Muscle of leg (tissue), 11 donors: ENCODE data around the gene PDE3A. TPM values are rescaled to one million over a fixed set of nuclear protein-coding genes. Genes with fewer than 3 reads are reported as not detected.
"Not testable (repeated sequence)": the region's sequence is repeated elsewhere in the genome, so short reads cannot be mapped to it uniquely, and the experiment has no call there.

Experiments
- DNase-seq: peaks from one replicate; pipeline ENCODE4 v3.0.0; 2013
- H3K27ac ChIP-seq: one replicate; pipeline ENCODE4 v1.5.1; 2013; ENCODE audit warnings: mild to moderate bottlenecking, low read length, control low read depth
- H3K27me3 ChIP-seq: one replicate; pipeline ENCODE4 v1.6.1; 2013; ENCODE audit warnings: low read length; ENCODE audit not compliant: control insufficient read depth, insufficient read depth
- H3K36me3 ChIP-seq: one replicate; pipeline ENCODE4 v1.6.1; 2013; ENCODE audit warnings: low read length; ENCODE audit not compliant: control insufficient read depth, insufficient read depth
- H3K4me1 ChIP-seq: one replicate; pipeline ENCODE4 v1.6.1; 2013; ENCODE audit warnings: low read length; ENCODE audit not compliant: control insufficient read depth, insufficient read depth
- H3K4me3 ChIP-seq: one replicate; pipeline ENCODE4 v1.5.1; 2013; ENCODE audit warnings: low read length, control low read depth
- H3K9me3 ChIP-seq: replicated peaks from 2 replicates; pipeline ENCODE4 v1.6.1; 2013; ENCODE audit warnings: low read depth, low read length; ENCODE audit not compliant: control insufficient read depth
- WGBS: methylation state at CpG from one replicate; pipeline ENCODE4 v1.1.5; 2013; ENCODE audit warnings: missing lambda C conversion rate; ENCODE audit not compliant: insufficient coverage; 5-methylcytosine and 5-hydroxymethylcytosine counted together
- polyA plus RNA-seq, 8 donors: library from polyadenylated mRNA; unstranded; fragments of 120-200 nt; gene quantifications; one replicate each; pipeline versions ENCODE4 v1.2.1 to v1.2.3, GENCODE V29; 2013; ENCODE audit warnings: inconsistent platforms in 1 of 8, low replicate concordance in 1 of 8; ENCODE audit not compliant: insufficient read length in 8 of 8, insufficient read depth in 1 of 8
- total RNA-seq: library from RNA; stranded (reverse); fragments of 120-200 nt; gene quantifications from one replicate; pipeline ENCODE4 v1.2.4, GENCODE V29; 2013

The PDE3A gene
- total and polyA plus RNA-seq, 9 donors = 8.4 to 12.9 (median 11.0) TPM

GRCh38 chr12:20372326-20373096, 4.2 kb downstream of the PDE3A start:
- no peak for DNase-seq
- Histone ChIP-seq H3K27me3 (peaks cover 7% of the 10 kb centered on the region), H3K27ac (no peak overlapping the region), H3K36me3 (no peaks in the 10 kb centered on the region), H3K4me1 (peaks cover 4% of the 10 kb centered on the region), H3K9me3 (no peaks in the 10 kb centered on the region), H3K4me3 (no peak overlapping the region)
- no CpG with 5 or more reads among the region's 3 CpGs for WGBS

- Histone ChIP-seq H3K9me3 (no peaks in the 10 kb centered on the region), H3K27ac (no peak overlapping the region), H3K36me3 (no peaks in the 10 kb centered on the region), H3K4me3 (no peak overlapping the region), H3K27me3 (peaks cover 3% of the 10 kb centered on the region), H3K4me1 (peaks cover 4% of the 10 kb centered on the region)
- no peak for DNase-seq
- WGBS = no CpG with 5 or more reads among the region's 3 CpGs
Measured at GRCh38 chr12:20374795-20375194, 6.5 kb downstream of the PDE3A start.

- Histone ChIP-seq H3K27me3 (no peaks in the 10 kb centered on the region), H3K36me3 (no peaks in the 10 kb centered on the region), H3K27ac (no peak overlapping the region), H3K4me1 (no peaks in the 10 kb centered on the region), H3K9me3 (no peaks in the 10 kb centered on the region), H3K4me3 (no peak overlapping the region)
- DNase-seq = no peak
Measured at GRCh38 chr12:20375560-20375959, 7.2 kb downstream of the PDE3A start.

GRCh38 chr12:20376984-20377383, 8.6 kb downstream of the PDE3A start:
- H3K4me1 ChIP-seq = no peaks in the 10 kb centered on the region
- no CpG with 5 or more reads among the region's 1 CpG for WGBS
- H3K27ac ChIP-seq = no peak overlapping the region
- no peaks in the 10 kb centered on the region for H3K9me3 ChIP-seq
- no peaks in the 10 kb centered on the region for H3K27me3 ChIP-seq
- no peak overlapping the region for H3K4me3 ChIP-seq
- H3K36me3 ChIP-seq = no peaks in the 10 kb centered on the region
- DNase-seq = peak; percentile 49

GRCh38 chr12:20377750-20378149, 9.4 kb downstream of the PDE3A start:
- Histone ChIP-seq H3K36me3 (no peaks in the 10 kb centered on the region), H3K4me1 (no peaks in the 10 kb centered on the region), H3K27ac (no peak overlapping the region), H3K4me3 (no peak overlapping the region), H3K9me3 (no peaks in the 10 kb centered on the region), H3K27me3 (no peaks in the 10 kb centered on the region)
- no peak for DNase-seq

- H3K4me3 ChIP-seq = no peak overlapping the region
- H3K9me3 ChIP-seq = no peaks in the 10 kb centered on the region
- no peak overlapping the region for H3K27ac ChIP-seq
- DNase-seq = peak; percentile 37
- no peaks in the 10 kb centered on the region for H3K36me3 ChIP-seq
- H3K4me1 ChIP-seq = no peaks in the 10 kb centered on the region
- WGBS = no CpG with 5 or more reads among the region's 2 CpGs
- H3K27me3 ChIP-seq = no peaks in the 10 kb centered on the region
Measured at GRCh38 chr12:20382117-20382516, 13.8 kb downstream of the PDE3A start.

- WGBS = 100% methylated on average over 1 of the region's 2 CpGs
- Histone ChIP-seq H3K36me3 (no peaks in the 10 kb centered on the region), H3K27ac (no peak overlapping the region), H3K4me3 (no peak overlapping the region), H3K9me3 (no peaks in the 10 kb centered on the region), H3K4me1 (no peaks in the 10 kb centered on the region), H3K27me3 (no peaks in the 10 kb centered on the region)
- no peak for DNase-seq
Measured at GRCh38 chr12:20383612-20384011, 15.3 kb downstream of the PDE3A start.

GRCh38 chr12:20384836-20385235, 16.5 kb downstream of the PDE3A start:
- H3K9me3 ChIP-seq, H3K4me1 ChIP-seq, H3K27me3 ChIP-seq, H3K27ac ChIP-seq, H3K36me3 ChIP-seq, H3K4me3 ChIP-seq, DNase-seq: not testable (repeated sequence)
- WGBS = no CpG with 5 or more reads among the region's 6 CpGs

- WGBS = no CpG with 5 or more reads among the region's 4 CpGs
- H3K36me3 ChIP-seq = no peaks in the 10 kb centered on the region
- H3K27ac ChIP-seq = no peak overlapping the region
- H3K4me3 ChIP-seq = no peak overlapping the region
- no peaks in the 10 kb centered on the region for H3K9me3 ChIP-seq
- DNase-seq = no peak
- H3K27me3 ChIP-seq = no peaks in the 10 kb centered on the region
- H3K4me1 ChIP-seq = no peaks in the 10 kb centered on the region
Measured at GRCh38 chr12:20390846-20391245, 22.5 kb downstream of the PDE3A start.

- Histone ChIP-seq H3K27me3 (no peaks in the 10 kb centered on the region), H3K4me3 (no peak overlapping the region), H3K27ac (no peak overlapping the region), H3K4me1 (no peaks in the 10 kb centered on the region), H3K9me3 (no peaks in the 10 kb centered on the region), H3K36me3 (no peaks in the 10 kb centered on the region)
- no peak for DNase-seq
Measured at GRCh38 chr12:20392339-20392738, 24.0 kb downstream of the PDE3A start.

- Histone ChIP-seq H3K27ac (no peak overlapping the region), H3K36me3 (no peaks in the 10 kb centered on the region), H3K9me3 (no peaks in the 10 kb centered on the region), H3K4me1 (no peaks in the 10 kb centered on the region), H3K27me3 (no peaks in the 10 kb centered on the region), H3K4me3 (no peak overlapping the region)
- no peak for DNase-seq
- 100% methylated on average over 1 of the region's 5 CpGs for WGBS
Measured at GRCh38 chr12:20393707-20394106, 25.4 kb downstream of the PDE3A start.
